ENCODE data around the gene PRKCE. TPM values are rescaled to one million over a fixed set of nuclear protein-coding genes. Genes with fewer than 3 reads are reported as not detected.
"Not testable (repeated sequence)": the region's sequence is repeated elsewhere in the genome, so short reads cannot be mapped to it uniquely, and the experiment has no call there.

The PRKCE gene
- total RNA-seq, 1 donor from 2014 or later, result 12.0 TPM

DNA sequence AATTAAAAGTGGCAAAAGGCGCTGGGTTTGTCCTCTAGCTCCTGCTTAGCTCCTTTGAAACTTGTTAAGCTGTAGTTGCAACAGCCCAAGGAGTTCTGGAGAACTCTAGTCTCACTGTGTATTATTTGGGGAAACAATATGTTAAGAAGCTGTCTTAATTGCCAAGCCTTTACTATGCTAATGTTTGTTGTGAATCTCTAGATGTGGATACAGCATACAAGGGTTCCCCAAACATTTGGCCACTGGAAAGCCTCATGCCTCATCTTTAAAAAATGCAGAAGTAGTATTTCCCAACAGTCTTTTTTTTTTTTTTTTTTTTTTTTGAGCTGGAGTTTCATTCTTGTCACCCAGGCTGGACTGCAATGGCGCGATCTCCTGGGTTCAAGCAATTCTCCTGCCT lies 236.7 kb downstream of the PRKCE start:
- H3K36me3 Mint-ChIP-seq (ENCODE audit: low read depth), result no peaks in the 10 kb centered on the region
- H3K4me3 Mint-ChIP-seq (ENCODE audit: unreplicated experiment), result no peak overlapping the region
- H3K9me3 Mint-ChIP-seq (ENCODE audit: low read depth), result no peaks in the 10 kb centered on the region
- no peak overlapping the region for H3K27ac Mint-ChIP-seq (ENCODE audit: unreplicated experiment)
- H3K4me1 Mint-ChIP-seq (ENCODE audit: low read depth), result peaks cover 34% of the 10 kb centered on the region
- TF ChIP-seq, protein P1, sequence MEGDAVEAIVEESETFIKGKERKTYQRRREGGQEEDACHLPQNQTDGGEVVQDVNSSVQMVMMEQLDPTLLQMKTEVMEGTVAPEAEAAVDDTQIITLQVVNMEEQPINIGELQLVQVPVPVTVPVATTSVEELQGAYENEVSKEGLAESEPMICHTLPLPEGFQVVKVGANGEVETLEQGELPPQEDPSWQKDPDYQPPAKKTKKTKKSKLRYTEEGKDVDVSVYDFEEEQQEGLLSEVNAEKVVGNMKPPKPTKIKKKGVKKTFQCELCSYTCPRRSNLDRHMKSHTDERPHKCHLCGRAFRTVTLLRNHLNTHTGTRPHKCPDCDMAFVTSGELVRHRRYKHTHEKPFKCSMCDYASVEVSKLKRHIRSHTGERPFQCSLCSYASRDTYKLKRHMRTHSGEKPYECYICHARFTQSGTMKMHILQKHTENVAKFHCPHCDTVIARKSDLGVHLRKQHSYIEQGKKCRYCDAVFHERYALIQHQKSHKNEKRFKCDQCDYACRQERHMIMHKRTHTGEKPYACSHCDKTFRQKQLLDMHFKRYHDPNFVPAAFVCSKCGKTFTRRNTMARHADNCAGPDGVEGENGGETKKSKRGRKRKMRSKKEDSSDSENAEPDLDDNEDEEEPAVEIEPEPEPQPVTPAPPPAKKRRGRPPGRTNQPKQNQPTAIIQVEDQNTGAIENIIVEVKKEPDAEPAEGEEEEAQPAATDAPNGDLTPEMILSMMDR (IDR thresholded peaks at IDR 0.05), result no peak
- no peak for DNase-seq (ENCODE audit: low spot score)
- no peaks in the 10 kb centered on the region for H3K27me3 Mint-ChIP-seq (ENCODE audit: low read depth)

DNA sequence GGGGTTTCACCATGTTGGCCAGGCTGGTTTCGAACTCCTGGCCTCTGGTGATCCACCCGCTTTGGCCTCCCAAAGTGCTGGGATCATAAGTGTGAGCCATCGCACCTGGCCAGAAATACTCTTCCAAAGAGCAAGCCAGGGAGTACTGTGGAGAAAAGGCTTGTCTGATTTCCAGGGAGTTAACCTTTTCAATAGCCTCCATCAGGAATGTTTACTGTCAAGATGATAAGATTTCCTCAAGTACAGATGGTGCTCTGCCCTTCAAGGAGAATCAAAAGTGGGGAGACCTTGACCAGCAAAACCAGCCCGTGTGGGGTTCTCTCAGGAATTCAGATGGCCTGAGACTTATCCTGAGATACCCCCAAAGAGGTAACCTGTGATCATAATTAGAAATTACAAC lies 237.2 kb downstream of the PRKCE start:
- TF ChIP-seq, protein P1 (IDR thresholded peaks at IDR 0.05), result no peak
- no peak overlapping the region for H3K4me3 Mint-ChIP-seq (ENCODE audit: unreplicated experiment)
- H3K27me3 Mint-ChIP-seq (ENCODE audit: low read depth), result no peaks in the 10 kb centered on the region
- DNase-seq (ENCODE audit: low spot score), result no peak
- H3K9me3 Mint-ChIP-seq (ENCODE audit: low read depth), result no peaks in the 10 kb centered on the region
- peaks cover 34% of the 10 kb centered on the region for H3K4me1 Mint-ChIP-seq (ENCODE audit: low read depth)
- H3K27ac Mint-ChIP-seq (ENCODE audit: unreplicated experiment), result no peak overlapping the region
- no peaks in the 10 kb centered on the region for H3K36me3 Mint-ChIP-seq (ENCODE audit: low read depth)

DNA sequence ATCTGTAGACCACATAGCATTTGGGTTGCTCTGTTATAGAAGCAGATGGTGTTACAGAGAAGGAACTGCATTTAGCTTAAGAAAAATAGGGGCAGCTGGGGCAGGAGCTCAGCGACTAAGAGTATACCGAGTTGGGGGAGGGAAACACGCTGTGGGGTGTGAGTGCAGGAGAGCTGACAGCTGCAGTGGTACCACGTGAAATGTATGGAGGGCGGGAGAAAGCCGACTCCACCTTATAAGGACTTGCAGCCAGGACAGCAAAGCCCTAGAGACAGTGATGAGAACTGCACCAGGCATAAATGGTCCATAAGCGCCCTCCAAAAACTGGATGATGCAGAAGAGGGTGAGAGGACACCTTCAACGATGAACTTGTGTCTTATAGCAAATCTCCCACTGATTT lies 237.6 kb downstream of the PRKCE start:
- no peak for DNase-seq (ENCODE audit: low spot score)
- no peaks in the 10 kb centered on the region for H3K36me3 Mint-ChIP-seq (ENCODE audit: low read depth)
- H3K9me3 Mint-ChIP-seq (ENCODE audit: low read depth), result no peaks in the 10 kb centered on the region
- no peak overlapping the region for H3K27ac Mint-ChIP-seq (ENCODE audit: unreplicated experiment)
- TF ChIP-seq, protein P1 (IDR thresholded peaks at IDR 0.05), result peak; percentile 30
- no peak overlapping the region for H3K4me3 Mint-ChIP-seq (ENCODE audit: unreplicated experiment)
- H3K4me1 Mint-ChIP-seq (ENCODE audit: low read depth), result peaks cover 34% of the 10 kb centered on the region
- H3K27me3 Mint-ChIP-seq (ENCODE audit: low read depth), result no peaks in the 10 kb centered on the region

DNA sequence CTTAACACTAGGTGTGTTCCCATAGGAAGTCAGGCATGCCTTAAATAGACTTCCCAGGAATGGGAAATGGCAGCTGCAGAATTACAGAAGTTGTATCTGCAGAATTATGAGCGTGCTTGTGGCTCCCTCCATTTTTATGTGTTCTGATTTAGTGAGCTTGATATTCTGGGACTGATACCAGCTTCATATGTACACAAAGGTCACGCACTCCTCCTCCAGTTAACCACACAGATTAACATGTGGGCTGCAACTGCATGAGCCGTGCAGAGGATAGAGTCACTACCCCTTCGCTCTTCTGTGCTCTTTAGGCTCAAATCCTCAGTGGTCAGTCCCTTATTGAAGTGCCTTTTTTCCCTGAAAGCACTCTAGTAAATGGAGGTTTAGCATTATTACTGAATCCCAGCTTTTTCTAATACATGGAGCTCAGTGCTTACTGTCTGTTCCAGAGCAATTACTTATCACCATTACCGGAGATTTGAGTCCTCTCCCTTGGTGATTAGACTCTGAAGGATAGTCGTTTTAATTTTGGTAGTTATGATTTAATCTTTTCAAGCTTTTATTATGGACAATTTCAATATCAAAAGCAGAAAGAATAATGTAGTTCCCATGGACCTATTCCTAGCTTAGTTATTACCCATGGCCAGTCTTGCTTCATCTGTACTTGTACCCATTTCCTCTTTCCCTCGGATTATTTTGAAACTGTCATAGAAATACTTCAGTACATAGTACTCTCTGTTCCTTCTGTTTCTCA lies 238.3 kb downstream of the PRKCE start:
- Mint-ChIP-seq H3K9me3 (ENCODE audit: low read depth) (no peaks in the 10 kb centered on the region), H3K4me3 (ENCODE audit: unreplicated experiment) (no peak overlapping the region), H3K27me3 (ENCODE audit: low read depth) (no peaks in the 10 kb centered on the region), H3K36me3 (ENCODE audit: low read depth) (no peaks in the 10 kb centered on the region), H3K27ac (ENCODE audit: unreplicated experiment) (no peak overlapping the region), H3K4me1 (ENCODE audit: low read depth) (peaks cover 28% of the 10 kb centered on the region)
- DNase-seq (ENCODE audit: low spot score), result no peak
- TF ChIP-seq, protein P1 (IDR thresholded peaks at IDR 0.05), result no peak

DNA sequence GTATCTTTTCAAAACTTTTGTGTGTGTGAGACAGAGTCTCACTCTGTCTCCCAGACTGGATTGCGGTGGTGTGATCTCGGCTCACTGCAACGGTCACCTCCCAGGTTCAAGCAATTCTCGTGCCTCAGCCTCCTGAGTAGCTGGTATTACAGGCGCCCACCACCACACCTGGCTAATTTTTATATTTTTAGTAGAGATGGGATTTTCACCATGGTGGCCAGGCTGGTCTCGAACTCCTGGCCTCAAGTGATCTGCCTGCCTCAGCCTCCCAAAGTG lies 238.8 kb downstream of the PRKCE start:
- not testable (repeated sequence) for H3K27ac Mint-ChIP-seq (ENCODE audit: unreplicated experiment); DNase-seq (ENCODE audit: low spot score); H3K9me3 Mint-ChIP-seq (ENCODE audit: low read depth); H3K4me3 Mint-ChIP-seq (ENCODE audit: unreplicated experiment); H3K36me3 Mint-ChIP-seq (ENCODE audit: low read depth); H3K27me3 Mint-ChIP-seq (ENCODE audit: low read depth)
- H3K4me1 Mint-ChIP-seq (ENCODE audit: low read depth), result peaks cover 27% of the 10 kb centered on the region

DNA sequence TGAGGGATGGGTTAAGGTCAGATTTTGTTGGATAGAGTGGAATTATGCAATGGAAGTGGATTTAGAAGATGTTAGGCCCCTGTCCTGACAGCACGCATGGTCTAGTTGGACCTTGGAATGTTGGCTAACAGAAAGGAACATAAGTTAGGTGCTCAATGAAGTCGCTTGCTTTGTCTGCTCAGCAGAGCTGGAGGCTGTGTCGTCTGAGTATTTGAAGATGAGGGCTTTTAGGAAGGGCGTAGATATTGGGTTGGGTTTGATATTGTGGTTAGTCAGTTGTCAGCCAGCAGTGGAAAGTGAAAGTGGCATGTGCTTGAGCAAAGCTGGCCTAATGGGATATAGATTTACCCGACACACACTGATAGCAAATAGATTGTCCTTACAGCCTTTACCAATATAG lies 239.3 kb downstream of the PRKCE start:
- Mint-ChIP-seq H3K4me3 (ENCODE audit: unreplicated experiment) (no peak overlapping the region), H3K27me3 (ENCODE audit: low read depth) (no peaks in the 10 kb centered on the region), H3K4me1 (ENCODE audit: low read depth) (peaks cover 29% of the 10 kb centered on the region), H3K36me3 (ENCODE audit: low read depth) (no peaks in the 10 kb centered on the region), H3K9me3 (ENCODE audit: low read depth) (no peaks in the 10 kb centered on the region), H3K27ac (ENCODE audit: unreplicated experiment) (no peak overlapping the region)
- TF ChIP-seq, protein P1 (IDR thresholded peaks at IDR 0.05), result no peak
- DNase-seq (ENCODE audit: low spot score), result no peak
